C4-2B (cell line): ENCODE measurements around the gene NCAM2.

Source experiments
- H3K27ac ChIP-seq: fragments of 450-650 bp; 2 replicates; pipeline ENCODE4 v1.5.1; 2017
- CTCF ChIP-seq: fragments of 450-650 bp; conservative IDR thresholded peaks from 2 replicates; pipeline ENCODE4 v1.5.1; 2017; ENCODE audit warnings: mild to moderate bottlenecking
- ZFX ChIP-seq: fragments of 450-650 bp; IDR thresholded peaks from 2 replicates; pipeline ENCODE4 v1.6.1; 2017

Gene NCAM2

GRCh38 chr21:21412096-21412495 is 413.9 kb downstream of the NCAM2 start:
- no peak for TF ChIP-seq CTCF
- TF ChIP-seq ZFX = no peak
- no peak overlapping the region for H3K27ac ChIP-seq

- TF ChIP-seq ZFX (no peak), CTCF (no peak)
- H3K27ac ChIP-seq = no peak overlapping the region
Measured at GRCh38 chr21:21415741-21416140, 417.5 kb downstream of the NCAM2 start.

GRCh38 chr21:21434944-21435343 is 436.7 kb downstream of the NCAM2 start:
- TF ChIP-seq CTCF (no peak), ZFX (no peak)
- H3K27ac ChIP-seq = no peak overlapping the region

- H3K27ac ChIP-seq = no peak overlapping the region
- TF ChIP-seq ZFX (no peak), CTCF (no peak)
Measured at GRCh38 chr21:21436012-21436534, 437.9 kb downstream of the NCAM2 start.

- TF ChIP-seq ZFX (no peak), CTCF (no peak)
- H3K27ac ChIP-seq = no peak overlapping the region
Measured at GRCh38 chr21:21439761-21440160, 441.6 kb downstream of the NCAM2 start.

- TF ChIP-seq ZFX (no peak), CTCF (no peak)
- peak overlapping the region; percentile 11; the same call in 1 of the 2 replicates for H3K27ac ChIP-seq
Measured at GRCh38 chr21:21457077-21457476, 458.9 kb downstream of the NCAM2 start.

- H3K27ac ChIP-seq = peak overlapping the region; percentile 77
- TF ChIP-seq ZFX (no peak), CTCF (no peak)
Measured at GRCh38 chr21:21458124-21458631, 460.0 kb downstream of the NCAM2 start.
